SKM-1 treated with dmso at 0.1 percent for 144 hours (cell line): ENCODE results near the gene CFAP299.
"Not testable (repeated sequence)": the region's sequence is repeated elsewhere in the genome, so short reads cannot be mapped to it uniquely, and the experiment has no call there.

Experiments used
- DNase-seq: peaks from one replicate; lab custom pipeline; 2025; ENCODE audit not compliant: unreplicated experiment; lab: John Stamatoyannopoulos, UW

Gene CFAP299

DNA sequence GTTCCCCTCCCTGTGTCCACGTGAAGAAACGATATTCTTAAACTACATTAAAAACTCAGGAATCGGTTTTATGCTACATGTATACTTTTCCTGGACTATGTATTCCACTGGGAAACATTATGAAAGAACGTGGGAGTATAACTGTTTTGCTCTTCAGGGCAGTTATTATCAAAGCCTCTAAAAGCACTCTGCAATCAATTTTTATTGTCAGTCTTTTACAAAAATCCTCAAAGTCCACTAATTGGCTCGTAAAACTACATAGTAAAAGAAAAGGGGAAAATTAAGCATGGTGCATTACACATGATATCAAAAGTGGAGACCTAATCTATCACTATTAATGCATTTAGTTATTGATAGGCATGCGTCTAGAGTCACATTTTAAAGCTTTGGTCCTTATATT lies 11.4 kb upstream of the CFAP299 start:
- DNase-seq, result no peak

DNA sequence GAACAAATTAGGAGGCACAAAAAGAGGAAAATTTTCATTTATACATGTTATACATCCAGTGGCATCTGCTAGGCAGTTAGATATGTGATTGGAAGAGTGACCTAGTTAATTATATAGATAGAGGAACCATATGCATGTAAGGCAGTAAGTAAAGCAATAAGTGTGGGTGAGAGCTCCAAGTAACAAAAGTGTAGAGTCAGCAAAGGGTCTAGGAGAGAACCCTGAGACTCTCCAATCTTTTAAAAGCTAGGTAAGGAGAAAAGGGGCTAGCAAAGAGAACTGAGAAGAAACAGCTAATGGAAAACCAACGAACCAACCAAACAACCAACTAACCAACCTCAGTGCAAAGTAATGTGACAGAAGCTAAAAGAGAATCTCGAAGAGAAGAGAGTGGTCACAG lies 3.8 kb upstream of the CFAP299 start:
- no peak for DNase-seq

DNA sequence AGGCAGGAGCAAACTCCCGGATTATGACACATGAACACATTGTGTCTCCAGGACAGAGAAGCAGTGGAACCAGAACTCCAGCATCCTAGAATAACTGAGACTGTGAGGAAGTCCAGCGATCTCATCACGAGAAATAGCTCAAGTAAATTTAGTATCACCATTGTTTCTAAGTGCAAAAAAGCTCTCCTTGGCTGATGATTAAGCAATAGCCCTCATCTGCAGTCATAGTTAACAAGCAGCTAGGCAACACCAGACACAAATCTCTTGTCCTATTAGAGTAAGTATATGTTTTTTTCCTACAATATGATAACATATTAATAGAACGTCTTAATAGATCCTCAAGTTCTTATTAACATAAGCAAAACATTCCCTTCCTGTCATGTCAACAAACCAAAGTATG lies 2.4 kb upstream of the CFAP299 start:
- DNase-seq, result no peak

DNA sequence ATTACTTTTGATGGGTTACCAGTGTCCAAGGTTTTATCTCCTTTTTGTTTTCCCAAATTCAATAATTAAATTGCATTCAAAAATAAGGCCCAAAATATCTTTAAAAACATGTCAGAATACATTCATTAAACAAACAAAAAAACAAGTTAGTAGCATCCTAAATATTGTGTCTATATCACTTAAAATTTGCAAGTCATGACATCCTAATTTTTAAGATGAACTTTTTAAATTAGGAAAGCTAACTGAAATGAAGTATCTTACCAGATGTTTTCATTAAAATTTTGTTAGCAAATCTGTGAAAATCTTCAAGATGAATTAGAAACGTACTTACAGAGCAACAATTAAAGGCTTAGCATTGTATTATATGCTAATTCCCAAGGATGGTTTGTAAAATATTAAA lies 962 bp upstream of the CFAP299 start:
- DNase-seq, result no peak

DNA sequence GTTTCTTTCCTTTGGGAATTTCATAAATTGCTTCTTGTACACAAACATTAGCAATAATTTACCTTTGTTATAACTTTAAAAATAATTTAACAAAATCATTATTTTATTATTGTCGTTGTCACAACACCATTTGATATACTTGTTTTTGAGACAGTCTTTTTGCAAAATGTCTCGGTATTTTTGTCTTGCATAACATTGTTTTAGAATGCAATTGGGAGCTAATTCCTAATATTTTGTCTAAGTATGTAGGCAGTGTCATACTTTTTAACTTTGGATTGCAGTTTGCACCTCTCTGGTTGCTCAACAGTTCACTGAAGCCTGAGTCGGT lies 340 bp upstream of the CFAP299 start:
- no peak for DNase-seq

DNA sequence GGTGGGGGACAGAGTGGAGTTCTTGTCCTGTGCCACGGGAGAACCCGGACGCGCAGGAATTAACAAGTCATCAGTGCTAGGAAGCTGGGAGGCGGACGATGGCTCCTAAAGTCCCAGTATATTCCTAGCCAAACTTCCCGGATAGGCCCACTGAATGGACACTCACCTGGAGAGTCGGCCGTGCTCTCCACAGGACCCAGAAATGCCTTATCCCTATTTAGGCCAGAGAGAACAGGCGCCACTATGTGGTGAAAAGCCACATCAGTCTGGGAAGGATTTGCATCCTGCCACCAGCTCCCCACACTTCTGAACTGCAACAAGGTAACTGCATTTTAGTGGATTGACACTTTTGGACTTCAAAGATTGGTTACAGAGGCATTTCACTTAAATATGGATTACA lies 1.1 kb downstream of the CFAP299 start:
- peak; percentile 8 for DNase-seq

DNA sequence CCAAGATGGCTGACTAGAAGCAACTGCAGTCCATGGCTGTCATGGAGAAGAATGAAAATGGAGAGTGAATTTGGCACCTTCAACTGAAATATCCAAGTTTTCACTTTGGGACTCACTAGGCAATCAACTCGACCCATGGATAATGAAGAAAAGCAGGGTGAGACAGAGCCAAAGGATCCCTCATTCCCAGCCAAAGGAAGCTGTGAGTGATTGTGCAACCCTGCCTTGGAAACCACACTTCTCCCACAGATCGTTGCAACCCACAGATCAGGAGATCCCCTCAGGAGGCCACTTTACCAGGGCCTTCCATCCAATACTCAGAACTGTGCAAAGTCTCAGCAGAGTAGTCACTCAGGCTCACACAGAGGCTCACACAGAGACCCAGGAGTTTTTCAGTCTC lies 4.5 kb downstream of the CFAP299 start:
- no peak for DNase-seq

DNA sequence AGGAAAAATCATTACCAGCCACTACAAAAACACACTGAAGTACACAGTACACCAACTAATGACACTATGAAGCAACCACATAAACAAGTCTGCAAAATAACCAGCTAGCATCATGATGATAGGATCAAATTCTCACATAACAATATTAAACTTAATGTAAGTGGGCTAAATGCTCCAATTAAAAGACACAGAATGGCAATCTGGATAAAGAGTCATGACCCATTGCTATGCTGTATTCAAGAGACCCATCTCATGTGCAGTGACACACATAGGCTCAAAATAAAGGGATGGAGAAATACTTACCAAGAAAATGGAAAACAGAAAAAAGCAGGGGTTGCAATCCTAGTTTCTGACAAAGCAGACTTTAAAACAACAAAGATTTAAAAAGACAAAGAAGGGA lies 7.2 kb downstream of the CFAP299 start:
- DNase-seq, result not testable (repeated sequence)

DNA sequence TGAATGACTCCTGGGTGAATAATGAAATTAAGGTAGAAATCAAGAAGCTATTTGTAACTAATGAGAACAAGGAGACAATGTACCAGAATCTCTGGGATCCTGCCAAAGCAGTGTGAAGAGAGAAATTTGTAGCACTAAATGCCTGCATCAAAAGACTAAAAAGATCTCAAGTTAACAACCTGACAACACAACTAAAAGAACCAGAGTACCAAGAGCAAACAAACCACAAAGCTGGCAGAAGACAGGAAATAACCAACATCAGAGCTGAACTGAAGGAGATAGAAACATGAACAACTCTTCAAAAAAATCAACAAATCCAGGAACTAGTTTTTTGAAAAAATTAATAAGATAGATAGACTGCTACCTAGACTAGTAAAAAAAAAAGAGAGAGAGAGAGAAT lies 8.4 kb downstream of the CFAP299 start:
- DNase-seq, result no peak

DNA sequence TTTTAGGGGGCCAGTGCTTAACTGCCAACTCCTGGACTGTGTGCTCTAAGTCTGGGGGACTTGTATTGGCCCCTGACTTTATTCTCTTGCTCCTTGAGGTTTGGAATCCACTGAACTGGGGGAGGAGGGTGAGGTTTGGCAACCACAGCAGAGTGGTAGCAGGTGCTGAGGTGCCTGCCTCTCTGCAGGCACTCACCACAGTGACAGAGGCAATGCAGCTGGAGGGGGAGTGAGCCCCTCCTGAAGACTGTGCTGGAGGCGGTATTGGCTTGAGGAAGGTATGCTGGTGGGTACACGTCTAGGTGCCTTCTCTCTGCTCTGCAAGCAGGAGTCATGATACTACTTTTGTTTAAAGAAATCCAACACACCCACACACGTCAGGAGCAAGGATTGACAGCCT lies 24.6 kb downstream of the CFAP299 start:
- no peak for DNase-seq

DNA sequence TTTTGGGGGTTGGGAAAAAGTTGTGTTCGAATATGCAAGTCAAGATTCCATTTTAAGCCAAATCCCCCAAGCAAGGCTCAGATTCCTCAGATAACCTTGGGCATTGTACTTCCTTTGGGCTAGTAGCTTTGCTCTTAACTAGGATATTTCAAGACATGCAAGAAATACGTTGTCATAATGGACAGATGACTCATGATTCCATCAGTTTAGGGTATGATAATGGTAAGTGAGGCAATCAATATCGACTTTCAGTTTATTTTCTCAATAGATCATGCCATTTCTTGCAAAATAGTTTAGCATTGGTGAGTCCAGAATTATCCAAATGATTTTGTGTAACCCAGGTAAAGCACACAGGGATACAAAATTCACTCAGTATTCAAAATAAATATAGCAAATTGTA lies 25.4 kb downstream of the CFAP299 start:
- no peak for DNase-seq

DNA sequence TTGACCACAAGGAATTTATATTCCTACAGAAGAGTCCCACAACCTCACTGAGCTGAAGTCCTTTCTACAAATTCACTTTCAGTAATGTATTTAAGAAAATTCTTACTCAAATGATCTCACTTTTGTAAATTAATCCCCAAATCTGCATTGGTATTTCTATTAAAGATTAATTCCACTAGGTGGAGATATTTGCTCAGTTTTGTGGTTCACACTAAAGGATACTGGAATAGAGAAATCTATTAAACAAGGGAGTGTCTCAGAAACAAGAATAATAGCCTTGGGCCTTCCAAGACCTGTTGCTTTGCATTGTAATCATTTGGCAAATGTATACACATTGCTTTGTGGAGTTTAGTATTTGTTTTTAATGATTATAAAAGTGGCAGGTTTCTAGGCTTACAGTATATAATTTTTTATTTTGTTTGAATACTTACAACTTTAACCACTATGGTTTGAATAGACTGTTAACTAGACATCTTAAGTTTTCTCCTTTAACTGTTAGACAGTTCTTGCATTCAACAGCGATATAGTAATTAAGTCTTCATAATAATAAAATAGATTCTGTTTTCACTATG lies 25.9 kb downstream of the CFAP299 start:
- DNase-seq, result peak; percentile 15

DNA sequence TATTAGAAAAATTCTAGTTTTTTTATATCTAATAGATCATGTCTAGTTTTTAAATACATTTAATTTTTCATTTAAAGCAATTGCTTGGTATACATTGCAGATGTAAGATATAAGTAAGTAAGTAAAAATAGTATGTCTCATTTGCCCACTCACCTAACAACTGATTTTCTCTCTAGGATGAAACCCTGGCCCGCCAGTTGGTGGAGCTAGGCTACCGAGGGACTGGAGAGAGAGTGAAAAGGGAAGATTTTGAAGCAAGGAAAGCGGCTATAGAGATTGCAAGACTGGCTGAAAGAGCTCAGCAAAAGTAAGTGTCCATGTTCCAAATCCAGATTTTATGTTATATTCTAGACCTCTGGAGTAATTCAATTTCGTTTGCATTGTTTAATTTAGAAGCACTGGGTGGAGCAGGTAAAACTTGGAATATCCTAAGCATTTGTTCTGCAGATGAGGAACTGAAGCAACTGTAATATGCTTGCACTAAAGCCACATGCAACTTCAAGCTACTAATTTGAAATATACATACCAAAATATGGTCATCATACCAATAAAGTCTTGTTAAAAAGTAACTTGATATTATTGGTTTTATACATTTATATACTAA lies 27.1 kb downstream of the CFAP299 start:
- peak; percentile 62 for DNase-seq

DNA sequence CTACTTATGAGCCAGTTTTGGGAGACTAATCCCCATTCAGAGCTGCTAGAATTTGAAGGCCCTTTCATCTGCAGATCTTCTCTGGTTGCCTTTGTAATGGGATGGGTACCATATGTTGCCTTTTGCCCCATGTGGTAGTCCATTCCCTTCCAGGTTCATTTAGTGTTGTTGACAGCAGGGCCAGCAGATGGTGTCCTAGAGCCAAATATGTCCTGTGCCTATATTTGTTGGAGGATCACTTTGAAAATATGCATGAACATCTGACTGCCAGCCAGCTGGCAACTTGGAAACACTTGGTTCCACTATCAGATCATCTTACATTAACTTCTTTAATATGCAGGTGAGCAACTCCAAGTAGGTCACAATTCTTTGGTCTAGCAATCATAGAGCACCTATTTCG lies 30.4 kb downstream of the CFAP299 start:
- DNase-seq, result peak; percentile 48

DNA sequence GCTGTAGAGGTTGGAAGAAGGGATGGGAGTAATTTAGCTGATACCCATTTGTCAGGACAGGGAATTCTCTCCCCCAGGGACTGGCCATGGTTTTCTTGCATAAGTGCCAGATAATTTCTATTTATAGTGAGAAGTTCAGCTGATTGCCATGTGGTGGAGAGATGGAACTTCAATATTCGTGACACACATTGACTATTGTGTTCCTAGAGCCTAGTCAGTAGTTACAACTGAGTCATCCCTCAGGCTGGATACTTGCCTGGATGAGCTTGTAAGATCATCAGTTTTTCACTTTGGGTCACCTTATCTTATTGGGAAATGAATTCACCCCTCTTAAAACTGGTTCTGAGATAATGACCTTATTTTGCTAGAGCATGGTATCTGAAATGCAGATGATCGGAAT lies 32.2 kb downstream of the CFAP299 start:
- DNase-seq, result no peak

DNA sequence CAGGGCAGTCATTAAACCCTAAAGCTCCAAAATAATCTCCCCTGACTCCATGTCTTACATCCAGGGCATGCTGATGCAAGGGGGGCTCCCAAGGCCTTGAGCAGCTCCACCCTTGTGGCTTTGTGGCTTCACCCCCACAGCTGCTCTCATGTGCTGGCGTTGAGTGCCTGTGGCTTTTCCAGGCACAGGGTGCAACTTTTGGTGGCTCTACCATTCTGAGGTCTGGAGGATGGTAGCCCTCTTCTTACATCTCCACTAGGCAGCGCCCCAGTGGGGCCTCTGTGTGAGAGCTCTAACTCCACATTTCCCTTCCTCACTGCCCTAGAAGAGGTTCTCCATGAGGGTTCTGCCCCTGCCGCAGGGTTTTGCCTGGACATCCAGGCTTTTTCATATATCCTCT lies 35.1 kb downstream of the CFAP299 start:
- no peak for DNase-seq

DNA sequence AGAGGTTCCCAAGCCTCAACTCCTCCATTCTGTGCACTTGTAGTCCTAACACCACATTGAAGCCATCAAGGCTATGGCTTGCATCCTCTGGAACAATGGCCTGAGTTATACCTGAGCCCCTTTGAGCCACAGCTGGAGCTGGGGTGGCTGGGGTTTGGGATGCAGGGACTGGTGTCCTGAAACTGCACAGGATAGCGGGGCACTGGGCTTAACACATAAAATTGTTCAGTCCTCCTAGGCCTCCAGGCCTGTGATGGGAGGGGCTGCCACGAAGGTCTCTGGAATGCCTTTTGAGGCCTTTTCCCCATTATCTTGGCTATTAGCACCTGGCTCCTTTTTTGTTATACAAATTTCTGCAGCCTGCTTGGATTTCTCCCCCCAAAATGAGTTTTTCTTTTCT lies 35.5 kb downstream of the CFAP299 start:
- DNase-seq, result no peak

DNA sequence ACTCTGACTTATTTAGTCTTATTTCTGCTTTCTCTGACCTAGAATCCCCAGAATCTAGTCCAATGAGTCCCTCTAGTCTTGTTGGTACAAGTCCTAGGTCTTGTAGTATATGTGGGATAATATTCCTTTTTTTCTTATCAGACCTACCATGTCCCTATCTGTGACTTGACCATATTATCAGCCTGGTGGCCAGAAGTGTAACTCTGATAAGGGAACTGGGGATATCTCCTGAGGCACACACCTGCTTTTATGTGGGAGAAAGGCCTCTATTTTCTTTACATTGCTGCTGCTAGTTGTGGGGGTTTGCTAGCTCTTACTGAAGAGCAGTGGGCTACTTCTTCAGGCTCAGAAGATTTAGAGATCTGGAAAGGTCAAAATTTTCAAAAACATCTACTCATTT lies 38.6 kb downstream of the CFAP299 start:
- no peak for DNase-seq

DNA sequence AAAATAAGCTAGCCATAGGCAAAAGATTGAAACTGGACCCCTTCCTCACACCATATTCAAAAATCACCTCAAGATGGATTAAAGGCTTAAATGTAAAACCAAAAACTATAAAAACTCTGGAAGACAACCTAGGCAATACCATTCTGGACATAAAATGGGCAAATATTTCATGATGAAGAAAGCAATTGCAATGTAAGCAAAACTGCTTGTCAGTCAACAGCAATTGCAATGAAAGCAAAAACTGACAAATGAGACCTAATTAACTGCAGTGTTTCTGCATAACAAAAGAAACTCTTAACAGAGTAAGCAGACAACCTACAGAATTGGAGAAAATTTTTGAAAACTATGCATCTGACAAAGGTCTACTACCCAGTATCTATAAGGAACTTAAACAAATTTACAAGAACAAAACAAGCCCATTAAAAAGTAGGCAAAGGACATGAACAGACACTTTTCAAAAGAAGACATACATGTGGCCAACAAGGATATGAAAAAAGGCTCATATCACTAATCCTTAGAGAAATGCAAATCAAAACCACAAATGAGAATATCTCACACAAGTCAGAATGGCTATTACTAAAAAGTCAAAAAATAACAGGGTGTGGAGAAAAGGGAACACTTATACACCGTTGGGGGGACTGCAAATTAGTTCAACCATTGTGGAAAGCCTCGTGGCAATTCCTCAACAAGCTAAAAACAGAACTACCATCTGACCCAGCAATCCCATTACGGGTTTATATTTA lies 46.7 kb downstream of the CFAP299 start:
- DNase-seq, result no peak

DNA sequence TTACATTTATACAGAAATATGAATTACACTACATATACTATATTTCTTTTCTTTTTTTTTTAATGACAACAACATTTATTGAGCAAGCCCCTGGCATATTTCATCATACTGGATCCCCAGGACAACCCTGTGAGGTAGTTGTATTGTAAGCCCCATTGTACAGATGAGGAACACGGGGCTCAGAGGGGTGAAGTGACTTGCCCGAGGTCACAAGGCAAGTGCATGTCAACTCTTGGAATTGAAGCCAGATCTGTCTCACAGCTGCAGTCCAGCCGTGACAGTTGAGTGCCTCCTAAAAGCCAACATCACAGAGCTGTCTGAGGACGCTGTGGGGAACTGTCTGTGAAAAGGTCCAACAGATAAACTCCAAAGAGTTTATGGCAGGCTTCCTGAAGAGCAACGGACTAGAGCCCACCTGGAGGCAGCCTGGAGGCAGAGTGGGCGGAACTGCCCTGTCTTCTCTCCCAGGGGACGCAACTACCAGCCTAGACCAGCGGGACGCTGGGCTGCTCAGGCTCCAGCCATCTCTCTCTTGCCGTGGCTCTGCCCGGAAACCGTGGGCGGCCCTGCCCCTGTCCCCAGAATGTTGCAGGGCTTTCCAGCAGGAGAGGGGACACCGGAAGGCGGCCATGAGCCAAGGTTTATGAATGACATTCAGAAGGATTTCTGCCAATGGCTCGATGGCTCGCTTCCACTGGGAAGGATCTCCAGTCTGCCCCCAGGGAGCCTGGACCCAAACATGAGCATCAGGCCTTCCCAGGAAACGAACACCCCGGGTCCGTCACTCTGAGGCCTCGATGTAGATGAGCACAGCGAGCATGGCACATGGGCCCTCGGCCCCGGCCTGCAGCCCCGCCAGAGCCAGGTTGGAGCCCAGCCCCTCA lies 50.1 kb downstream of the CFAP299 start:
- DNase-seq, result no peak

DNA sequence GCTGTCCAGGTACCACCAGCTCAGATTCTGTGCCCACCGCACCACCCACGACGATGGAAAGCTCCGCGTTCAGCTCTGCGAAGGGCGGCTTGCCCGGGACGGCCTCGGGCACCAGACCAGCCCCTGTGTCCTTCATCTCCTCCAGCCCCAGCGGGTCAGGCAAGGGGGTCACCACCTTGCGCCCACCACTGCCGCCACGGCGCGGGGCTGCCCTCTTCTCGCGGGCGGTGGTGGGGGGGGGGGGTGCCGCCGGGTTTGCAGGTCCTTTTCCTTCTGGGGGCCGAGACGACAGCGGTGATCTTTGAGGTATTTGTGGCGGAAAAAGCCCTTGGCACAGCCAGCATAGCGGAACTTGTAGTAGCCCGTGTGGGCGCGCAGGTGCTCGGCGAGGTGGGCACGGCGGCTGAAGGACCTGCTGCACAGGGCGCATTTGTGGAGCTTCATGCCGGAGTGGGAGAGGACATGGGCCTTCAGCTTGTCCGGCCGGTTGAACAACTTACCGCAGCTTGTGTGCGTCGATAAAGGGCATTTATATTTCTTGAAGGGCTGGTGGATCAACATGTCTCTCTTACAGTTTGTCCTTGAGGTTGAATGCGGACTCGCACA lies 50.9 kb downstream of the CFAP299 start:
- no peak for DNase-seq
